Brain microvascular endothelial cell (primary cell): ENCODE data around the gene UGGT2.
A peak's percentile ranks its signal among the peaks of the same experiment; 100 is the strongest.

Experiments used
- DNase-seq: peaks from one replicate; pipeline ENCODE4 v3.0.0-alpha.2; 2020
- H3K27ac ChIP-seq: fragments of 250-450 bp; sonication (Bioruptor Pico); 2 replicates; pipeline ENCODE4 v1.5.1; 2020; ENCODE audit warnings: mild to moderate bottlenecking, moderate library complexity
- H3K27me3 ChIP-seq: fragments of 250-450 bp; sonication (Bioruptor Pico); replicated peaks from 2 replicates; pipeline ENCODE4 v1.5.1; 2020; ENCODE audit warnings: mild to moderate bottlenecking
- H3K36me3 ChIP-seq: fragments of 250-450 bp; sonication (Bioruptor Pico); replicated peaks from 2 replicates; pipeline ENCODE4 v1.5.1; 2020; ENCODE audit warnings: mild to moderate bottlenecking
- H3K4me3 ChIP-seq: 2 replicates; pipeline ENCODE4 v1.5.1; 2011; ENCODE audit warnings: low read depth, mild to moderate bottlenecking, control low read depth, low read length, moderate library complexity
- in situ Hi-C: cut with HindIII; loops from 2 replicates; pipeline ENCODE4 v1.10.0; 2017; ENCODE audit warnings: low sequenced_read_pairs, low pct_ligation_motif_present
- TF ChIP-seq, protein P1 (sequence below): IDR thresholded peaks from 2 replicates; pipeline ENCODE4 v1.5.1; 2011; ENCODE audit warnings: low read depth, mild to moderate bottlenecking, moderate library complexity, low read length, control low read depth, inconsistent platforms; ENCODE audit errors: missing control alignments

UGGT2 gene

DNA sequence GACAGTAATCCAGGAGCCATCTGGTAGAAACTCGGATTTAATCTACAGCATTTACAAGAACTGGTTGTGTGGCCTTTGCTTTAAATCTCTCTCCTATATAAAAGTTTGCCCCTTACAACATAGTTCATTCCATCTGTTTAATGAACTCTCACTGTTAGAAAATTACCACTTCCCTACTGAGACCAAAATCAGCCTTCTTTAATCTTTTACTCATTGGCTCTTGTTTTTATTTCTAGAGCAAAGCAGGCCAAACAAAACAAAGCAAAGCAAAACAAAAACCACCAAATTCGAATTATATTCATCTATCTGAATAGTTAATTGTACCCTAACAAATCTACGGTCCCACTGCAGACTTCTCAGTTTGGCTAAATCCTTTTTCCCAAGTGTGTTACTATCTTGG is 127.0 kb downstream of the UGGT2 start:
- no peak for DNase-seq
- Histone ChIP-seq H3K27ac (no peak overlapping the region), H3K36me3 (peaks cover 2% of the 10 kb centered on the region), H3K27me3 (no peaks in the 10 kb centered on the region), H3K4me3 (no peak overlapping the region)
- in situ Hi-C loops: no loop called here
- TF ChIP-seq, protein P1, sequence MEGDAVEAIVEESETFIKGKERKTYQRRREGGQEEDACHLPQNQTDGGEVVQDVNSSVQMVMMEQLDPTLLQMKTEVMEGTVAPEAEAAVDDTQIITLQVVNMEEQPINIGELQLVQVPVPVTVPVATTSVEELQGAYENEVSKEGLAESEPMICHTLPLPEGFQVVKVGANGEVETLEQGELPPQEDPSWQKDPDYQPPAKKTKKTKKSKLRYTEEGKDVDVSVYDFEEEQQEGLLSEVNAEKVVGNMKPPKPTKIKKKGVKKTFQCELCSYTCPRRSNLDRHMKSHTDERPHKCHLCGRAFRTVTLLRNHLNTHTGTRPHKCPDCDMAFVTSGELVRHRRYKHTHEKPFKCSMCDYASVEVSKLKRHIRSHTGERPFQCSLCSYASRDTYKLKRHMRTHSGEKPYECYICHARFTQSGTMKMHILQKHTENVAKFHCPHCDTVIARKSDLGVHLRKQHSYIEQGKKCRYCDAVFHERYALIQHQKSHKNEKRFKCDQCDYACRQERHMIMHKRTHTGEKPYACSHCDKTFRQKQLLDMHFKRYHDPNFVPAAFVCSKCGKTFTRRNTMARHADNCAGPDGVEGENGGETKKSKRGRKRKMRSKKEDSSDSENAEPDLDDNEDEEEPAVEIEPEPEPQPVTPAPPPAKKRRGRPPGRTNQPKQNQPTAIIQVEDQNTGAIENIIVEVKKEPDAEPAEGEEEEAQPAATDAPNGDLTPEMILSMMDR: no peak

DNA sequence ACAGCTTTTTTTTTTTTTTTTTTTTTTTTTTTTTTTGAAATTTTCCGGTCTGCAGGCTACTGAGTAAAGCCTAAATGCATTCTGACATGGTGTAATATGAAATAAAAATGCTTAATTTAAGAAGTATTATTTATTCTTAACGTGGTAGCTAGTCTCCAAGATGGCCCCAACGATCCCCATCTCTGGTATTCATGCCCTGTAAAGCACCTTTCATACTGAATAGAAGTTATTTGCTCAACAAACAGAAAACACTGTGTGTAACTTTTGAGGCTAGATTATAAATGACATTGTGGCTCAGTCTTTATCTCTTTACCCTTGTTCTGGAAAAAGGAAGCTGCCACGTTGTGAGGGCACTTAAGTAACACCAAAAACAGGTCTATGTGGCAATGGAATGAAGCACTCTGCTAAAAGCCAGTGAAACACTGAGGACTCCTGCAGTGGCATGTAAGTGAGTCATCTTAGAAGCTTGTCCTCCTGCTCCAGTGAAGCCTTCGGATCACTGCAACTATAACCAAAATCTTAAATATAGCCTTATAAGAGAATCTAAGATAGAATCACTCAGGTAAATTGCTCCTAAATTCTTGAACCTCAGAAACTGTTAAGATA is 128.7 kb downstream of the UGGT2 start:
- no peaks in the 10 kb centered on the region for H3K36me3 ChIP-seq
- in situ Hi-C loops: no loop called here
- TF ChIP-seq, protein P1: no peak
- DNase-seq: peak; percentile 82
- H3K27ac ChIP-seq: peak overlapping the region; percentile 56
- no peaks in the 10 kb centered on the region for H3K27me3 ChIP-seq
- H3K4me3 ChIP-seq: no peak overlapping the region

DNA sequence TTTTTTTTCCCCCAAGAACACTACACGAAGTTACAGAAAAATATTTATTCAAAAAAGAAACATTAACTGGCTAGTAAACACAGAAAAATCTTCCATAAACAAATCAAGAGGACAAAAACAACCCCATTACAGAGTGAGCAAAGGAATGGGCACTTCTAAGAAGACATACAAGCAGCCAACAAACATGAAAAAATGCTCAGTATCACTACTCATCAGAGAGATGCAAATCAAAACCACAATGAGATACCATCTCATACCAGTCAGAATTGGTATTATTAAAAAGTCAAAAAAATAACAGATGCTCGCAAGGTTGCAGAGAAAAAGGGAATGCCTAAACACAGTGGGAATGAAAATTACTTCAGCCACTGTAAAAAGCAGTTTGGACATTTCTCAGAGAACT is 131.7 kb downstream of the UGGT2 start:
- H3K36me3 ChIP-seq: no peaks in the 10 kb centered on the region
- H3K27me3 ChIP-seq: no peaks in the 10 kb centered on the region
- in situ Hi-C loops: no loop called here
- H3K4me3 ChIP-seq: no peak overlapping the region
- no peak overlapping the region for H3K27ac ChIP-seq
- TF ChIP-seq, protein P1: no peak
- DNase-seq: no peak

DNA sequence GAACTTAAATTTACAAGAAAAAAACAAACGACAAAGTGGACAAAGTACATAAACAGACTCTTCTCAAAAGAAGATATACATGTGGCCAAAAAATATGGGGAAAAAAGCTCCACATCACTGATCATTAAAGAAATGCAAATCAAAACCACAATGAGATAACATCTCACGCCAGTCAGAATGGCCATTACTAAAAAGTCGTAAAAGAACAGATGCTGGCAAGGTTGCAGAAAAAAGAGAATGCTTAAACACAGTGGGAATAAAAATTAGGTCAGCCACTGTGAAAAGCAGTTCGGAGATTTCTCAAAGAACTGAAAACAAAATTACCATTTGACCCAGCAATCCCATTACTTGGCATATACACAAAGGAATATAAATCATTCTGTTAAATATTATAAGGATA is 132.7 kb downstream of the UGGT2 start:
- in situ Hi-C loops: no loop called here

DNA sequence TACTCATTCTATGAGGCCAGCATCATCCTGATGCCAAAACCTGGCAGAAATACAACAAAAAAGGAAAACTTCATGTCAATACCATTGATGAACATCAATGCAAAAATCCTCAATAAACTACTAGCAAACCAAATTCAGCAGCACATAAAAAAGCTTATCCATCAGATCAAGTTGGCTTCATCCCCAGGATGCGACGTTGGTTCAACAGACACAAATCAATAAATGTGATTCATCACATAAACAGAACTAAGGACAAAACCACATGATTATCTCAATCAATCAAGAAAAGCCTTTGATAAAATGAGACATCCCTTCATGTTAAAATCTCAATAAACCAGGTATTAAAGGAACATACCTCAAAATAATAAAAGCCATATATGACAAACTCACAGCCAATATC is 134.3 kb downstream of the UGGT2 start:
- Histone ChIP-seq H3K27me3 (no peaks in the 10 kb centered on the region), H3K4me3 (no peak overlapping the region), H3K27ac (no peak overlapping the region), H3K36me3 (no peaks in the 10 kb centered on the region)
- TF ChIP-seq, protein P1: no peak
- in situ Hi-C loops: no loop called here
- no peak for DNase-seq

More for the DNA sequence above, 132.7 kb downstream of the UGGT2 start:
- H3K36me3 ChIP-seq: no peaks in the 10 kb centered on the region
- TF ChIP-seq, protein P1: no peak
- H3K27ac ChIP-seq: no peak overlapping the region
- H3K4me3 ChIP-seq: no peak overlapping the region
- no peaks in the 10 kb centered on the region for H3K27me3 ChIP-seq
- no peak for DNase-seq

DNA sequence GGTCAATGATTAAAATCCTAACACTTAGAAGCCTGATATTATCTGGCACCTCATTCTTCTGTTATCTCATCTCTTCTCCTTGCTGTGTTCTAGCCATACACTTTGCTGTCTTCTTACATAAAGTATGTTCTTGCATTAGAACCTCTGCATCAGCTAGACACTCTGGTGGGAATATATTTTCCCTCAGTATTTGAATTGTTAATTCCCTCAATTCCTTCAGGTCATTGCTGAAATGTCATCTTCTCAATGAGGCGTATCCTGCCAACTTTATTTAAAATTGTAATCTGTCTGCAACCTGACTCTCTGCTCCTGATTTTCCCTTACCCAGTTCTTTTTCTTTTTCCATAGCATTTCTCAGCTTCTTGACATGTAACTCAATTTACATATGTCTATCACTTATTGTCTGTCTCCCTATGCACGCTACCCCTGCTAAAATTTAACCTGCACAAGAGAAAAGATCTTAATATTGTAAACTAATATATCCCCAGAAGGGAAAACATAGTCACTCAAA is 138.2 kb downstream of the UGGT2 start:
- no peak overlapping the region for H3K27ac ChIP-seq
- H3K36me3 ChIP-seq: no peaks in the 10 kb centered on the region
- no peaks in the 10 kb centered on the region for H3K27me3 ChIP-seq
- H3K4me3 ChIP-seq: no peak overlapping the region
- in situ Hi-C loops: no loop called here
- TF ChIP-seq, protein P1: no peak
- DNase-seq: no peak
